Thoracic aorta (tissue), 2 donors: Measurements from ENCODE around the gene FRMD3. TPM values are rescaled to one million over a fixed set of nuclear protein-coding genes. Genes with fewer than 3 reads are reported as not detected.

Experiments used
- ATAC-seq: fragments of 150-250 bp; one replicate; pipeline ENCODE4 v1.8.0; 2017; ENCODE audit warnings: low read depth; ENCODE audit not compliant: insufficient number of reproducible peaks, low FRiP score
- DNase-seq: peaks from one replicate; pipeline ENCODE4 v3.0.0-alpha.2; 2020; ENCODE audit warnings: low spot score
- H3K27ac ChIP-seq, 2 donors: fragments of 200-600 bp; sonication (generic); 1 replicate in 1 of 2; 2 replicates in 1 of 2; pipeline ENCODE4 v1.5.1; 2016; ENCODE audit warnings: mild to moderate bottlenecking in 2 of 2, moderate library complexity in 2 of 2
- H3K27me3 ChIP-seq: fragments of 200-600 bp; sonication (generic); replicated peaks from 2 replicates; pipeline ENCODE4 v1.6.0; 2016; ENCODE audit warnings: mild to moderate bottlenecking; ENCODE audit not compliant: insufficient read depth
- H3K36me3 ChIP-seq: fragments of 200-600 bp; sonication (generic); one replicate; pipeline ENCODE4 v1.5.1; 2016
- H3K4me1 ChIP-seq, 2 donors: fragments of 200-600 bp; sonication (generic); 1 replicate in 1 of 2; 2 replicates in 1 of 2; pipeline versions ENCODE4 v1.5.1 to v1.6.0; 2016; ENCODE audit warnings: low read depth in 2 of 2, mild to moderate bottlenecking in 1 of 2; ENCODE audit not compliant: control insufficient read depth in 1 of 2
- H3K4me3 ChIP-seq: fragments of 200-600 bp; sonication (generic); 2 replicates; pipeline ENCODE4 v1.5.1; 2016; ENCODE audit warnings: mild to moderate bottlenecking
- H3K9me3 ChIP-seq: fragments of 200-600 bp; sonication (generic); 2 replicates; pipeline ENCODE4 v1.5.1; 2016
- CTCF ChIP-seq: fragments of 200-600 bp; sonication (generic); IDR thresholded peaks from one replicate; pipeline ENCODE4 v1.5.1; 2019; ENCODE audit warnings: antibody characterized with exemption
- total RNA-seq, 2 donors: library from RNA; depleted of rRNA; stranded (reverse); fragments of >200 nt; gene quantifications; one replicate each; pipeline versions ENCODE4 v1.1.0 to v1.2.3, GENCODE V29; 2016

The FRMD3 gene
- total RNA-seq, 2 donors from 2014 or later = 5.2 to 6.2 TPM

DNA sequence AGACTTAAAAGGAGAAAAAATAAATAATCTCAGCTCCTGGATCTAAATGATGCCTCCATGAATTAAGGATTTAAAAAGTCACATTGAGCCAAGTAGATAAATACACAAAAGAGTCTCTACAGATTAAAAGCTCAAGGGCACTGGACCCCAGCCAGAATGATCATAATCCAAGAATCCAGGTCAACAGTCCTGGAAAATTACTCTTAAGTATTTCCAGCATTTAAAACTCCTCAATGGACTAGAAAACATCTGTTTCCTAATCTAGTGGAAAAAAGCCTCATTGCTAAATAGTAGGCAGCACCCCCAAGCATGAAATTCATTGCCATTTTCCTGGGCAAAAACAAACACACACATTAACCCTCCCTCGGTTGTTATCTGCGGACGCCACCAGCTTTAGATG is 96.8 kb downstream of the FRMD3 start:
- Histone ChIP-seq H3K27me3 (no peaks in the 10 kb centered on the region), H3K27ac (no peak overlapping the region), H3K4me3 (no peak overlapping the region), H3K9me3 (no peaks in the 10 kb centered on the region), H3K36me3 (no peaks in the 10 kb centered on the region), H3K4me1 (peaks cover 24 to 42% of the 10 kb centered on the region in 2 donors)
- ATAC-seq (no peak), DNase-seq (no peak)
- no peak for TF ChIP-seq CTCF

GRCh38 chr9:83440641-83441040 is 97.6 kb downstream of the FRMD3 start:
- no peak overlapping the region for H3K4me3 ChIP-seq
- no peaks in the 10 kb centered on the region for H3K27me3 ChIP-seq
- no peak overlapping the region for H3K27ac ChIP-seq
- H3K9me3 ChIP-seq = no peaks in the 10 kb centered on the region
- no peaks in the 10 kb centered on the region for H3K36me3 ChIP-seq
- DNase-seq (no peak), ATAC-seq (no peak)
- H3K4me1 ChIP-seq = peaks cover 21 to 41% of the 10 kb centered on the region in 2 donors
- no peak for TF ChIP-seq CTCF

GRCh38 chr9:83435301-83435700 is 102.9 kb downstream of the FRMD3 start:
- ATAC-seq (no peak), DNase-seq (no peak)
- H3K27me3 ChIP-seq = no peaks in the 10 kb centered on the region
- no peak overlapping the region for H3K4me3 ChIP-seq
- H3K27ac ChIP-seq = no peak overlapping the region
- H3K36me3 ChIP-seq = no peaks in the 10 kb centered on the region
- no peak for TF ChIP-seq CTCF
- no peaks in the 10 kb centered on the region for H3K9me3 ChIP-seq
- peaks cover 21 to 28% of the 10 kb centered on the region in 2 donors for H3K4me1 ChIP-seq

DNA sequence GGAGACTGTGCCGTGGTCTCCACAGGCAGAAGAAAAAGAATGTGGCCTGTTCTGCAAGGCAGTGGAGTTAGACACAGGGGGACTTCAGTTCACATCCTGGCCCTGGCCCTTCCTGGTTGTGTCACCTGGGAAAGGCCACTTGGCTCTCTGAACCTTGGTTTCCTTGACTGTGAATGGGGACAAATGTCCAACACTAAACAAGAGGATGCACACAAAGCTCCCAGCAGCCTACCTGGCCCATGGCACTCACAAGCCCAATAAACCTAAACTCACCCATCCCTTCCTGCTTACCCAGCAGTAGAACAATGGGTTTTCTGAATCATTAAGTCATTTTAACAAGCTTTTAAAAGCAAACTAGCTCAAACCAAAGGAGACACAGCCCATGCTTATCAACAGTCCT is 103.9 kb downstream of the FRMD3 start:
- no peaks in the 10 kb centered on the region for H3K36me3 ChIP-seq
- no peaks in the 10 kb centered on the region for H3K27me3 ChIP-seq
- no peak overlapping the region for H3K27ac ChIP-seq
- H3K4me1 ChIP-seq = peaks cover 21 to 36% of the 10 kb centered on the region in 2 donors
- no peak for TF ChIP-seq CTCF
- no peak for DNase-seq
- no peaks in the 10 kb centered on the region for H3K9me3 ChIP-seq
- no peak for ATAC-seq
- H3K4me3 ChIP-seq = no peak overlapping the region

DNA sequence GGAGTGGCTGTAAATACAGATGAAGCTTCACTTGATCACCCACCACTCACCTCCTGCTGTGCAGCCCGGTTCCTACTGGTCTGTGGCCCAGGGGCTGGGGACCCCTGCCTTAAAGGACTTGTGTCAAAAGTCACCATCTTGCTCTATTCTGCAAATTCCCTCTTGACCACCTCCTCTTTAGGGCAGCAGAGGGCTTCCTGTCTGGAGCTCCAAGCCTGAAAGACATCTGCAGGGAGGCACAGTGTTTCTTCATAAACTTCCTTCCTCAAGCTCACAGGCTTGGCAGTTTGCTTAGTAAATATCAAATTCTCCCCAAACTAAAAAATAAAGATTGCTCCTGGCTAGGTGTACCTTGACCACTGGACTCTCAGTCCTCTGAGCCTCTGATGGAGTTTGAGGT is 104.4 kb downstream of the FRMD3 start:
- no peak for TF ChIP-seq CTCF
- no peaks in the 10 kb centered on the region for H3K36me3 ChIP-seq
- peaks cover 21 to 36% of the 10 kb centered on the region in 2 donors for H3K4me1 ChIP-seq
- no peaks in the 10 kb centered on the region for H3K9me3 ChIP-seq
- H3K4me3 ChIP-seq = no peak overlapping the region
- ATAC-seq (no peak), DNase-seq (no peak)
- no peak overlapping the region for H3K27ac ChIP-seq
- H3K27me3 ChIP-seq = no peaks in the 10 kb centered on the region
